IMR-90 (cell line): Measurements from ENCODE around the gene PLCZ1.

Experiments used
- CTCF ChIP-seq: conservative IDR thresholded peaks from 2 replicates; pipeline ENCODE4 v1.5.1; 2012; ENCODE audit warnings: mild to moderate bottlenecking, low read depth, low read length, improper control_type of control experiment
- FOS ChIP-seq: fragments of 150-350 bp; IDR thresholded peaks from 2 replicates; pipeline ENCODE4 v1.6.1; 2016; ENCODE audit warnings: low read depth, low read length
- POLR2A ChIP-seq: IDR thresholded peaks from 2 replicates; pipeline ENCODE4 v1.6.1; 2012; ENCODE audit warnings: mild to moderate bottlenecking, low read depth, low read length
- RFX5 ChIP-seq: IDR thresholded peaks from 2 replicates; pipeline ENCODE4 v1.8.0; 2012; ENCODE audit warnings: low read depth, mild to moderate bottlenecking, low read length, moderate library complexity

DNA sequence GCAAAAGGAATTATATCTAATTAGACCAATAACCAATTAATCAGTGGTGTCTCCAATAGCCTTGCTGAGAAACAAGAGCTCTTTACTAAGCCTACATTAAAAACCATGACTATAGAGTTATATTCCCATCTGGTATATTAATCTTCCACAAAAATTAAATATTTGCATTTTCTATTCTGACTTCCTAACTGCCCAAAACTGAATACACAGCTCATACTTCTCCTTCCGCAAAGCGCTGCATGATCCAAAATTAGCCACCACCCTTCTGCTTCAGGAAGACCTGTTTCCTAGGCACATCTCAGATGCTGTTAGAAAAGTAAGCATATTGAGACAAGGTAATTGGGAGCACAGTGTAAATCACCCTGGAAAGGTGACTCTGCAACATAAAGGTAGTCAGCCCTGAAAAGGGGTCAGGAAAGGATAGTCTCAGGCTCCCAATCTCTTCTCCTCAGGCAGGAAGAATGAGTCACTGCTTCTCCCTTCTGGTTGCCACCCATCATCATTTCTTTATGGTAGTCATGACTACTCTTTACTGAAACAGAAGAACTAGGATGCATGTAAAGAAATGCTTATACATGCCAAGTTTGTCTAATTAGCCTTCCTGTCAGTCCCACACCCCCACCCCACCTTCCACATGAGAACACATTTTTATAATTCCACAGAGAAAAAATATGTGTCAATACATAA is 54.3 kb downstream of the PLCZ1 start:
- TF ChIP-seq CTCF: no peak
- TF ChIP-seq FOS: 0 out of 2 replicates have a peak, but pooled peaks have one; percentile 13
- TF ChIP-seq RFX5: no peak
- no peak for TF ChIP-seq POLR2A
